ENCODE results near the gene ZNF530. TPM values are rescaled to one million over a fixed set of nuclear protein-coding genes. Genes with fewer than 3 reads are reported as not detected.

ZNF530 gene
- polyA plus RNA-seq, 4 donors = 0.89 to 6.2 (median 3.2) TPM

DNA sequence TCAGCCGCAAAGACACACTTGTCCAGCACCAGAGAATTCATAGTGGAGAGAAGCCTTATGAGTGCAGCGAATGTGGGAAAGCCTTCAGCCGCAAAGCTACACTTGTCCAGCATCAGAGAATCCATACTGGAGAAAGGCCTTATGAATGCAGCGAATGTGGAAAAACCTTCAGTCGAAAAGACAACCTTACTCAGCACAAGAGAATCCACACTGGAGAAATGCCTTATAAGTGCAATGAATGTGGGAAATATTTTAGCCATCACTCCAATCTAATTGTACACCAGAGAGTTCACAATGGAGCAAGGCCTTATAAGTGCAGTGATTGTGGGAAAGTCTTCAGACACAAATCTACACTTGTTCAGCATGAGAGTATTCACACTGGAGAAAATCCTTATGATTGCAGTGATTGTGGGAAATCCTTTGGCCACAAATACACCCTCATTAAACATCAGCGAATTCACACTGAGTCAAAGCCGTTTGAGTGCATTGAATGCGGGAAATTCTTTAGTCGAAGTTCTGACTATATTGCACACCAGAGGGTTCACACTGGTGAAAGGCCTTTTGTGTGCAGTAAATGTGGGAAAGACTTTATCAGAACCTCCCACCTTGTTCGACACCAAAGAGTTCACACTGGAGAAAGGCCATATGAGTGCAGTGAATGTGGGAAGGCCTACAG, 21.1 kb downstream of the ZNF530 start:
- WGBS, 3 donors = 97 to 98% (median 98%) methylated on average over 10 of the region's 10 CpGs
- no peak overlapping the region for H3K27ac ChIP-seq (ENCODE audit: low read depth in 1 of 3, low read length in 2 of 3)
- H3K36me3 ChIP-seq (ENCODE audit: control insufficient read depth in 3 of 3, insufficient read depth in 2 of 3, low read depth in 1 of 3, low read length in 3 of 3) = peaks cover 33 to 60% (median 49%) of the 10 kb centered on the region in 3 donors
- no peak for DNase-seq
- no peak for FAIRE-seq
- no peak overlapping the region for H3K4me3 ChIP-seq (ENCODE audit: low read depth in 1 of 3, low read length in 3 of 3)
- H3K27me3 ChIP-seq (ENCODE audit: control insufficient read depth in 3 of 3, insufficient read depth in 3 of 3, low read length in 3 of 3) = no peaks in the 10 kb centered on the region
- no peaks in the 10 kb centered on the region for H3K4me1 ChIP-seq (ENCODE audit: control insufficient read depth in 3 of 3, insufficient read depth in 2 of 3, low read depth in 1 of 3, low read length in 2 of 3)
- peaks cover 15 to 87% of the 10 kb centered on the region in 2 donors for H3K9me3 ChIP-seq (ENCODE audit: control insufficient read depth in 2 of 2, insufficient read depth in 1 of 2, low read depth in 1 of 2, low read length in 1 of 2)

DNA sequence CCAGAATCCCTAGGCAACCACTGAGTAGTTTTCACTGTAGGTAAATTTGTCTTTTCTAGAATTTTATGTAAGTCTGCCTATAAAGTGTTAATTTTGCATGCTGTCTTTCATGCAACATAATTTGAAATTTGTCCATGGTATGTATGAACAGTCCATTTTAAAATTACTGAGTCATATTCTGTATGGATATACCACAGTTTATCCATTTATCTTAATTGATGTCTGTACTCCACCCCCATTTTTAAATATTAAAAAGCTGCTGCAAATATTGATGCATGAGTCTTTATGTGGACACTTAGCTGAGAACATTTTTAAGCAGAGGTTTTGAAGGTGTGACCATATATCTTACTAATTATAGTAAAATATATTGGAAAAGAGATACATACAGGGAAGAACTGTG, 23.4 kb downstream of the ZNF530 start:
- H3K27ac ChIP-seq (ENCODE audit: low read depth in 1 of 3, low read length in 2 of 3) = no peak overlapping the region
- FAIRE-seq (no peak), DNase-seq (no peak)
- H3K9me3 ChIP-seq (ENCODE audit: control insufficient read depth in 2 of 2, insufficient read depth in 1 of 2, low read depth in 1 of 2, low read length in 1 of 2) = peaks cover 14 to 76% of the 10 kb centered on the region in 2 donors
- peaks cover 31 to 43% (median 42%) of the 10 kb centered on the region in 3 donors for H3K36me3 ChIP-seq (ENCODE audit: control insufficient read depth in 3 of 3, insufficient read depth in 2 of 3, low read depth in 1 of 3, low read length in 3 of 3)
- no peaks in the 10 kb centered on the region for H3K4me1 ChIP-seq (ENCODE audit: control insufficient read depth in 3 of 3, insufficient read depth in 2 of 3, low read depth in 1 of 3, low read length in 2 of 3)
- no peak overlapping the region for H3K4me3 ChIP-seq (ENCODE audit: low read depth in 1 of 3, low read length in 3 of 3)
- H3K27me3 ChIP-seq (ENCODE audit: control insufficient read depth in 3 of 3, insufficient read depth in 3 of 3, low read length in 3 of 3) = no peaks in the 10 kb centered on the region

DNA sequence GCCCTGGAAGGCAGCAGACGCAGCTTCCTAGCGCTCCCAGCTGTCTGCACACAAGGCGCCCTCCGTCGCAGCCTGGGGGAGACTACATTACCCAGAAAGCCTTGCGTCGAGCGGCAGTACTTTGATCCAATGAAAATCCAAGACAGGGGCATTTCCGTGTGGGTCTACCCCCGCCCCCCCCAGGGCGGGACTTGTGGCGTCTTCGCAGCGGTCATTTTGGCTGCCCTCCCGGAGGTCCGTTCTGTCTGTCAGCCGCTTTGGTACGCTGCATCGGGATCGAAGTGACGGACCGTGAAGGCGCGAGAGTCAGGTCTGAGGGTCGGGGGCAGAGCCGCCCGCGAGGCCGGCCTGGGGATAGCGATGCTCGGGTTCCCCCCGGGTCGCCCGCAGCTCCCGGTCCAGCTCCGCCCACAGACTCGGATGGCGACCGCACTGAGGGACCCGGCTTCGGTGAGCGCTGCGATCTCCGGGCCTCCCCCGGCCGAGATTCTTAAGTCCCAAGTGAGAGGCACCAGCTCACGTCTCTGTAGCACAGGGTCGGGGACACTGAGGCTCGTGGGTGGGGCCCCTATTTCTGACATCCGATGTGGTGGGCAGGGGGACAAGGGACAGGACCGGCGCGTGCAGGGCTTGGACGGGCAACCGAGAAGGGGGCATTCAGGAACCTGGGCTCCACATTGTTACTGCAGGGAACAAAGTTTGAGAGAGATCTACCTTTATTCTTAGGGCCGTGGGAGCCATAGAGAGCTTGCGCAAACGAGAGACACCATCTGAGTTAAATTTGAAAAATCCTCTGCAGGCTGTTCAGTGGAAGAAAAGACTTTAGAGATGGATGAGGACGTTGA, 33.5 kb downstream of the ZNF530 start, which contains the start of gene ZNF211:
ZNF211 (plus strand) TSS at position 182 of the 845 bp plus-strand sequence; CDS start at position 361, 179 bp downstream.
- Histone ChIP-seq H3K9me3 (ENCODE audit: control insufficient read depth in 2 of 2, insufficient read depth in 1 of 2, low read depth in 1 of 2, low read length in 1 of 2) (peaks cover 0 to 14% of the 10 kb centered on the region in 2 donors), H3K4me1 (ENCODE audit: control insufficient read depth in 3 of 3, insufficient read depth in 2 of 3, low read depth in 1 of 3, low read length in 2 of 3) (peaks cover 0 to 5% (median 5%) of the 10 kb centered on the region in 3 donors), H3K36me3 (ENCODE audit: control insufficient read depth in 3 of 3, insufficient read depth in 2 of 3, low read depth in 1 of 3, low read length in 3 of 3) (peaks cover 0 to 12% (median 2%) of the 10 kb centered on the region in 3 donors), H3K27me3 (ENCODE audit: control insufficient read depth in 3 of 3, insufficient read depth in 3 of 3, low read length in 3 of 3) (no peaks in the 10 kb centered on the region), H3K27ac (ENCODE audit: low read depth in 1 of 3, low read length in 2 of 3) (peak within 1 kb of the TSS in 2 of 3 donors; percentile 69 to 87), H3K4me3 (ENCODE audit: low read depth in 1 of 3, low read length in 3 of 3) (peak within 1 kb of the TSS; percentile 76 to 93 (median 91))
- WGBS, 3 donors = 1 to 2% (median 1%) methylated on average over 56 to 59 of the region's 59 CpGs
- FAIRE-seq (no peak), DNase-seq (peak; percentile 96 to 98)

DNA sequence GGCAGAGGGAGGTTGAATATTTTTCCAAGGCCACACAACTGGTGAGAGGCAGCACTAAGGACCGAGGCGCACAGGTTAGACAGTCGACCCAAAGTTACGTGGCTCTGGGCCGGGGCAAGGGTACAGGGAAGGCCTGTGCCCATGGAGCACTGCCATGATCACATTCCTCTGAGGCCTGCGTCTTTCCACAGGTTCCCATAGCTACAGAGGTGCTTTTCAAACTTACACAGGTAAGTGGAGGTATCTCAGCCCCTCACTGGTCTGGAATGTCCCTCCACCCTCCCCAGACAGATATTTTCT, 34.1 kb downstream of the ZNF530 start:
- DNase-seq = no peak
- H3K27ac ChIP-seq (ENCODE audit: low read depth in 1 of 3, low read length in 2 of 3) = no peak overlapping the region

DNA sequence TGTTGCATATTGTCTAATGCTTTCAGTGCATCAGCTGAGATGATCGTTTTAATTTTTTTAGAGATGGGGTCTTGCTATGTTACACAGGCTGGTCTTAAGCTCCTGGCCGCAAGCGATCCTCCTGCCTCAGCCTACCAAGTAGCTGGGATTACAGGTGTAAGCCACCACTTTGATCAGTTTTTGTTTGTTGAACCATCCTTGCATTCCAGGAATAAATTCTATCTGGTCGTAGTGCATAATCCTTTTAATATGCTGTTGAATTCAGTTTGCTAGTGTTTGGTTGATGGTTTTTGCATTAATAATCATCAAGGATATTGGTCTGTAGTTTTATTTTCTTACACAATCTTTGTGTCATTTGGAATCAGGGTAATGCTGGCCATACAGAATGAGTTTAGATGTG, 37.7 kb downstream of the ZNF530 start:
- WGBS, 3 donors = 96 to 98% (median 97%) methylated on average over 4 of the region's 4 CpGs
- DNase-seq (no peak), FAIRE-seq (no peak)
- Histone ChIP-seq H3K4me3 (ENCODE audit: low read depth in 1 of 3, low read length in 3 of 3) (no peak overlapping the region), H3K27me3 (ENCODE audit: control insufficient read depth in 3 of 3, insufficient read depth in 3 of 3, low read length in 3 of 3) (no peaks in the 10 kb centered on the region), H3K36me3 (ENCODE audit: control insufficient read depth in 3 of 3, insufficient read depth in 2 of 3, low read depth in 1 of 3, low read length in 3 of 3) (peaks cover 19 to 29% (median 28%) of the 10 kb centered on the region in 3 donors), H3K27ac (ENCODE audit: low read depth in 1 of 3, low read length in 2 of 3) (no peak overlapping the region), H3K4me1 (ENCODE audit: control insufficient read depth in 3 of 3, insufficient read depth in 2 of 3, low read depth in 1 of 3, low read length in 2 of 3) (peaks cover 0 to 5% (median 5%) of the 10 kb centered on the region in 3 donors), H3K9me3 (ENCODE audit: control insufficient read depth in 2 of 2, insufficient read depth in 1 of 2, low read depth in 1 of 2, low read length in 1 of 2) (peaks cover 2 to 38% of the 10 kb centered on the region in 2 donors)

More for the DNA sequence above, 34.1 kb downstream of the ZNF530 start:
- Histone ChIP-seq H3K36me3 (ENCODE audit: control insufficient read depth in 3 of 3, insufficient read depth in 2 of 3, low read depth in 1 of 3, low read length in 3 of 3) (peaks cover 0 to 12% (median 2%) of the 10 kb centered on the region in 3 donors), H3K27me3 (ENCODE audit: control insufficient read depth in 3 of 3, insufficient read depth in 3 of 3, low read length in 3 of 3) (no peaks in the 10 kb centered on the region), H3K4me1 (ENCODE audit: control insufficient read depth in 3 of 3, insufficient read depth in 2 of 3, low read depth in 1 of 3, low read length in 2 of 3) (peaks cover 0 to 5% (median 5%) of the 10 kb centered on the region in 3 donors), H3K4me3 (ENCODE audit: low read depth in 1 of 3, low read length in 3 of 3) (peak overlapping the region; percentile 76 to 93 (median 91)), H3K9me3 (ENCODE audit: control insufficient read depth in 2 of 2, insufficient read depth in 1 of 2, low read depth in 1 of 2, low read length in 1 of 2) (peaks cover 0 to 14% of the 10 kb centered on the region in 2 donors)
- WGBS, 3 donors = 53 to 81% (median 74%) methylated on average over 6 of the region's 6 CpGs
- FAIRE-seq = no peak

DNA sequence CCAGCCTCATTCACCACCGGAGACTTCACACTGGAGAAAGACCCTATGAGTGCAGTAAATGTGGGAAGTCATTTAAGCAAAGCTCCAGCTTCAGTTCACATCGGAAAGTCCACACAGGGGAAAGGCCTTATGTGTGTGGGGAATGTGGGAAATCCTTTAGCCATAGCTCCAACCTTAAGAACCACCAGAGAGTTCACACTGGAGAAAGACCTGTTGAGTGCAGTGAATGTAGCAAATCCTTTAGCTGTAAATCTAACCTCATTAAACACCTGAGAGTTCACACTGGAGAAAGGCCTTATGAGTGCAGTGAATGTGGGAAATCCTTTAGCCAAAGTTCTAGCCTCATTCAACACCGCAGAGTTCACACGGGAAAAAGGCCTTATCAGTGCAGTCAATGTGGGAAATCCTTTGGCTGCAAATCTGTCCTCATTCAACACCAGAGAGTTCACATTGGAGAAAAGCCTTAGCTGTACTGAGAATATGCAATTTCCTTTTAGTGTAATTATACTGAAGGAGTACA, 42.1 kb downstream of the ZNF530 start:
- FAIRE-seq (no peak), DNase-seq (no peak)
- H3K9me3 ChIP-seq (ENCODE audit: control insufficient read depth in 2 of 2, insufficient read depth in 1 of 2, low read depth in 1 of 2, low read length in 1 of 2) = peaks cover 2 to 52% of the 10 kb centered on the region in 2 donors
- H3K4me1 ChIP-seq (ENCODE audit: control insufficient read depth in 3 of 3, insufficient read depth in 2 of 3, low read depth in 1 of 3, low read length in 2 of 3) = no peaks in the 10 kb centered on the region
- no peaks in the 10 kb centered on the region for H3K27me3 ChIP-seq (ENCODE audit: control insufficient read depth in 3 of 3, insufficient read depth in 3 of 3, low read length in 3 of 3)
- WGBS, 3 donors = 96 to 97% (median 97%) methylated on average over 4 of the region's 4 CpGs
- H3K27ac ChIP-seq (ENCODE audit: low read depth in 1 of 3, low read length in 2 of 3) = no peak overlapping the region
- peaks cover 19 to 29% (median 28%) of the 10 kb centered on the region in 3 donors for H3K36me3 ChIP-seq (ENCODE audit: control insufficient read depth in 3 of 3, insufficient read depth in 2 of 3, low read depth in 1 of 3, low read length in 3 of 3)
- H3K4me3 ChIP-seq (ENCODE audit: low read depth in 1 of 3, low read length in 3 of 3) = no peak overlapping the region

DNA sequence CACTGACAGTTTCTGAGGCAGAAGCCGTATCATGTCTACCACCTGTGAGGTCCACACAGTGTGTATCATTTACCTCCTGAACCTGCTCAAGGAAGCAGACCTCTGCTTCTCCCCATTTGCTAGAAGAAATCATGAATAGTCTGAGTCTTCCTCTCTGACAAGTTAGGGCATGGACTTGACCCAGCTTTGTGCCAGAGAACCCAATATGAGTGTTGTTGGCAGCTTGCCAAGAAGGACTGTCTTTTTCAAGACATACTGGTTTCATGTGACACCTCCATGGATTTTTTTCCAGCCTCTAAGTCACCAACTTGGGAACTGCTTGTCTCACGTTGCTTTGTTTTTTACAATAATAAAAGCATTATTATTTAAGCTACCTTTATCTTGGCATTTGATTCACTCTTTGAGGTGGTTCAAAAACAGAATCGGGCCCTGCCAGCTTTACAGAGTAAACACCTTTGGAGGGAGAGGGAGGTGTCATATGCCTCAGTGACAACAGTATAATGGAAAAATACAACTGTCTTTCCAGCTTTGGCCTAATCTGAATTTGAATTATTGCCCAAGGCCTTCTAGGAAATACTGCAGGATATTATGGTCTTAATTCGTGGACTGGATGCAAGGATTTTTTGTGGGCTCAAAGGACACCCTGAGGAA, 42.8 kb downstream of the ZNF530 start:
- Histone ChIP-seq H3K27ac (ENCODE audit: low read depth in 1 of 3, low read length in 2 of 3) (no peak overlapping the region), H3K36me3 (ENCODE audit: control insufficient read depth in 3 of 3, insufficient read depth in 2 of 3, low read depth in 1 of 3, low read length in 3 of 3) (peaks cover 19 to 28% (median 26%) of the 10 kb centered on the region in 3 donors)
- no peak for FAIRE-seq

DNA sequence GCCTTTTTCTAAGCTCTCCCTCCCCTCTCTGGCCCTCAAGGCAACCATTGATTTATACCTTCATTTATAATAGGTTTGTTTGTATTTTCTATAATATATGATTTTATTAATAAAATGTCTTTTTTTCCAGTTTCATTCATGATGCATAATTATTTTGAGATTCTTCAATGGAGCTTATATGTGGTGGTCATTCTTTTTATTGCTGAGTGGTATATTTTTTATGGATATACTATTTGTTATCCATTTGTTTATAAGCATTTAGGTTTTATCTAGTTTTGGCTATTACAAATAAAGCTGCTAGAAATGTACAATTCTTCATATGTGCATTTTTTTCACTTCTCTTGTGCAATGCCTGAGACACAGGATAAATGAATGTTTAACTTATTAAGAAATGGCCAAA, 44.0 kb downstream of the ZNF530 start:
- no peak for FAIRE-seq

More for the DNA sequence above, 42.8 kb downstream of the ZNF530 start:
- 91 to 95% (median 94%) methylated on average over 4 of the region's 4 CpGs for WGBS, 3 donors
- Histone ChIP-seq H3K9me3 (ENCODE audit: control insufficient read depth in 2 of 2, insufficient read depth in 1 of 2, low read depth in 1 of 2, low read length in 1 of 2) (peaks cover 2 to 51% of the 10 kb centered on the region in 2 donors), H3K4me1 (ENCODE audit: control insufficient read depth in 3 of 3, insufficient read depth in 2 of 3, low read depth in 1 of 3, low read length in 2 of 3) (no peaks in the 10 kb centered on the region), H3K27me3 (ENCODE audit: control insufficient read depth in 3 of 3, insufficient read depth in 3 of 3, low read length in 3 of 3) (no peaks in the 10 kb centered on the region), H3K4me3 (ENCODE audit: low read depth in 1 of 3, low read length in 3 of 3) (no peak overlapping the region)
- DNase-seq = no peak

More for the DNA sequence above, 44.0 kb downstream of the ZNF530 start:
- no peak overlapping the region for H3K4me3 ChIP-seq (ENCODE audit: low read depth in 1 of 3, low read length in 3 of 3)
- no peaks in the 10 kb centered on the region for H3K4me1 ChIP-seq (ENCODE audit: control insufficient read depth in 3 of 3, insufficient read depth in 2 of 3, low read depth in 1 of 3, low read length in 2 of 3)
- no peaks in the 10 kb centered on the region for H3K27me3 ChIP-seq (ENCODE audit: control insufficient read depth in 3 of 3, insufficient read depth in 3 of 3, low read length in 3 of 3)
- H3K36me3 ChIP-seq (ENCODE audit: control insufficient read depth in 3 of 3, insufficient read depth in 2 of 3, low read depth in 1 of 3, low read length in 3 of 3) = peaks cover 19 to 28% (median 22%) of the 10 kb centered on the region in 3 donors
- H3K27ac ChIP-seq (ENCODE audit: low read depth in 1 of 3, low read length in 2 of 3) = no peak overlapping the region
- H3K9me3 ChIP-seq (ENCODE audit: control insufficient read depth in 2 of 2, insufficient read depth in 1 of 2, low read depth in 1 of 2, low read length in 1 of 2) = peaks cover 2 to 47% of the 10 kb centered on the region in 2 donors
- DNase-seq = no peak

Measured in small intestine (tissue), 7 donors.